Activated CD4-positive, alpha-beta T cell treated with anti-CD3 and anti-CD28 coated beads, Interleukin-2, amount 10 ng/mL, durations not matched to agents 24 days and 14 days (primary cell): ENCODE results near the gene ZNF841. TPM values are rescaled to one million over a fixed set of nuclear protein-coding genes. Genes with fewer than 3 reads are reported as not detected.

Source experiments
- DNase-seq: peaks from one replicate; pipeline ENCODE4 v3.0.0; 2022
- H3K27ac Mint-ChIP-seq: one replicate; pipeline ENCODE4 v1.8.0; 2022; ENCODE audit warnings: mild to moderate bottlenecking, mixed read lengths
- H3K27me3 Mint-ChIP-seq: one replicate; pipeline ENCODE4 v1.8.0; 2022; ENCODE audit warnings: mixed read lengths
- H3K36me3 Mint-ChIP-seq: one replicate; pipeline ENCODE4 v1.8.0; 2022; ENCODE audit warnings: low read depth, mild to moderate bottlenecking, mixed read lengths
- H3K4me1 Mint-ChIP-seq: one replicate; pipeline ENCODE4 v1.8.0; 2021; ENCODE audit warnings: mixed read lengths
- H3K4me3 Mint-ChIP-seq: one replicate; pipeline ENCODE4 v1.8.0; 2022; ENCODE audit warnings: mild to moderate bottlenecking, moderate library complexity, mixed read lengths
- H3K9me3 Mint-ChIP-seq: one replicate; pipeline ENCODE4 v1.8.0; 2021; ENCODE audit warnings: mixed read lengths
- intact Hi-C: fragments of 100-400 bp; cut with micrococcal nuclease; formaldehyde crosslinking; loops from one replicate; pipeline ENCODE4 v1.15.1; 2023
- total RNA-seq: library from RNA; stranded (reverse); gene quantifications from 2 replicates; pipeline ENCODE4 v1.2.3, GENCODE V29; 2022

Gene ZNF841
- total RNA-seq = 12.5 and 12.9 TPM in 2 replicates

- peak within 1 kb of the TSS; percentile 93 for H3K4me3 Mint-ChIP-seq
- intact Hi-C loops = no loop called here
- H3K36me3 Mint-ChIP-seq = peaks cover 55% of the 10 kb centered on the region
- H3K27me3 Mint-ChIP-seq = no peaks in the 10 kb centered on the region
- H3K9me3 Mint-ChIP-seq = peaks cover 34% of the 10 kb centered on the region
- H3K27ac Mint-ChIP-seq = peak within 1 kb of the TSS; percentile 91
- peak; percentile 95 for DNase-seq
- peaks cover 17% of the 10 kb centered on the region for H3K4me1 Mint-ChIP-seq
Measured at GRCh38 chr19:52095172-52096014, at the start of gene ZNF841. Gene ZNF841 (minus strand): TSS chr19:52095765. CDS start chr19:52084801, 10,964 bp downstream.

- H3K36me3 Mint-ChIP-seq = peaks cover 23% of the 10 kb centered on the region
- no peak for DNase-seq
- no peak overlapping the region for H3K4me3 Mint-ChIP-seq
- H3K27me3 Mint-ChIP-seq = no peaks in the 10 kb centered on the region
- no peak overlapping the region for H3K27ac Mint-ChIP-seq
- H3K9me3 Mint-ChIP-seq = peaks cover 20% of the 10 kb centered on the region
- H3K4me1 Mint-ChIP-seq = peaks cover 17% of the 10 kb centered on the region
- intact Hi-C loops = no loop called here
Measured at GRCh38 chr19:52142001-52142595, 46.5 kb upstream of the ZNF841 start.

GRCh38 chr19:52141203-52141602, 45.6 kb upstream of the ZNF841 start:
- intact Hi-C loops = no loop called here
- DNase-seq = no peak
- peaks cover 28% of the 10 kb centered on the region for H3K36me3 Mint-ChIP-seq
- H3K27me3 Mint-ChIP-seq = no peaks in the 10 kb centered on the region
- H3K4me1 Mint-ChIP-seq = peaks cover 17% of the 10 kb centered on the region
- H3K9me3 Mint-ChIP-seq = peaks cover 25% of the 10 kb centered on the region
- peak overlapping the region; percentile 3 for H3K4me3 Mint-ChIP-seq
- H3K27ac Mint-ChIP-seq = no peak overlapping the region

GRCh38 chr19:52140032-52140710, 44.6 kb upstream of the ZNF841 start:
- intact Hi-C loops = loop anchor here (1.0 kb wide), 3 partner anchors 31 to 213 kb away; partner anchors contain the start of genes ZNF613 and ZNF836
- peaks cover 36% of the 10 kb centered on the region for H3K36me3 Mint-ChIP-seq

GRCh38 chr19:52139252-52140031, 43.9 kb upstream of the ZNF841 start, which contains the start of gene ZNF616:
Gene ZNF616 (minus strand): TSS chr19:52139938. CDS start chr19:52130512, 9,426 bp downstream.
- Mint-ChIP-seq H3K36me3 (peaks cover 43% of the 10 kb centered on the region), H3K9me3 (peaks cover 28% of the 10 kb centered on the region), H3K27ac (peak within 1 kb of the TSS; percentile 90)

More at GRCh38 chr19:52140032-52140710, 44.6 kb upstream of the ZNF841 start:
- peak overlapping the region; percentile 98 for H3K4me3 Mint-ChIP-seq
- peaks cover 22% of the 10 kb centered on the region for H3K9me3 Mint-ChIP-seq
- DNase-seq = peak; percentile 56
- no peaks in the 10 kb centered on the region for H3K27me3 Mint-ChIP-seq
- peak overlapping the region; percentile 90 for H3K27ac Mint-ChIP-seq
- peaks cover 17% of the 10 kb centered on the region for H3K4me1 Mint-ChIP-seq

GRCh38 chr19:52138983-52139251, 43.4 kb upstream of the ZNF841 start:
- peaks cover 47% of the 10 kb centered on the region for H3K36me3 Mint-ChIP-seq
- peaks cover 28% of the 10 kb centered on the region for H3K9me3 Mint-ChIP-seq
- H3K27me3 Mint-ChIP-seq = no peaks in the 10 kb centered on the region
- peak overlapping the region; percentile 90 for H3K27ac Mint-ChIP-seq
- intact Hi-C loops = loop anchor here (1.0 to 2.0 kb wide), 4 partner anchors 91 to 388 kb away; partner anchors contain the start of genes ZNF432, ZNF766 and ZNF808
- H3K4me3 Mint-ChIP-seq = peak overlapping the region; percentile 98
- peaks cover 17% of the 10 kb centered on the region for H3K4me1 Mint-ChIP-seq
- DNase-seq = no peak

More at GRCh38 chr19:52139252-52140031, 43.9 kb upstream of the ZNF841 start, which contains the start of gene ZNF616:
- peak; percentile 99 for DNase-seq
- Mint-ChIP-seq H3K4me1 (peaks cover 17% of the 10 kb centered on the region), H3K27me3 (no peaks in the 10 kb centered on the region), H3K4me3 (peak within 1 kb of the TSS; percentile 98)
- intact Hi-C loops = loop anchor here (1.0 to 2.0 kb wide), 7 partner anchors 32 to 387 kb away; partner anchors contain the start of genes ZNF432, ZNF613, ZNF766 and ZNF808

GRCh38 chr19:52138278-52138982, 42.9 kb upstream of the ZNF841 start:
- Mint-ChIP-seq H3K4me1 (peaks cover 17% of the 10 kb centered on the region), H3K27ac (peak overlapping the region; percentile 90), H3K9me3 (peaks cover 28% of the 10 kb centered on the region), H3K4me3 (peak overlapping the region; percentile 98), H3K36me3 (peaks cover 50% of the 10 kb centered on the region), H3K27me3 (no peaks in the 10 kb centered on the region)
- intact Hi-C loops = loop anchor here (2.0 kb wide), 1 partner anchor 388 kb away; the partner anchor contains the start of gene ZNF808
- DNase-seq = peak; percentile 66

- no peak for DNase-seq
- H3K27ac Mint-ChIP-seq = no peak overlapping the region
- peaks cover 47% of the 10 kb centered on the region for H3K9me3 Mint-ChIP-seq
- H3K36me3 Mint-ChIP-seq = peaks cover 85% of the 10 kb centered on the region
- no peak overlapping the region for H3K4me3 Mint-ChIP-seq
- no peaks in the 10 kb centered on the region for H3K27me3 Mint-ChIP-seq
- intact Hi-C loops = no loop called here
- no peaks in the 10 kb centered on the region for H3K4me1 Mint-ChIP-seq
Measured at GRCh38 chr19:52120286-52120685, 24.7 kb upstream of the ZNF841 start.

GRCh38 chr19:52115526-52116053, 20.0 kb upstream of the ZNF841 start:
- no peak overlapping the region for H3K27ac Mint-ChIP-seq
- H3K4me1 Mint-ChIP-seq = no peaks in the 10 kb centered on the region
- no peak overlapping the region for H3K4me3 Mint-ChIP-seq
- peaks cover 51% of the 10 kb centered on the region for H3K9me3 Mint-ChIP-seq
- DNase-seq = no peak
- H3K36me3 Mint-ChIP-seq = peaks cover 53% of the 10 kb centered on the region
- intact Hi-C loops = no loop called here
- H3K27me3 Mint-ChIP-seq = no peaks in the 10 kb centered on the region

GRCh38 chr19:52114691-52115090, 19.1 kb upstream of the ZNF841 start:
- Mint-ChIP-seq H3K4me3 (no peak overlapping the region), H3K9me3 (peaks cover 48% of the 10 kb centered on the region), H3K4me1 (no peaks in the 10 kb centered on the region), H3K36me3 (peaks cover 44% of the 10 kb centered on the region), H3K27me3 (no peaks in the 10 kb centered on the region), H3K27ac (no peak overlapping the region)
- no peak for DNase-seq
- intact Hi-C loops = no loop called here

- DNase-seq = no peak
- intact Hi-C loops = no loop called here
- no peaks in the 10 kb centered on the region for H3K27me3 Mint-ChIP-seq
- H3K27ac Mint-ChIP-seq = no peak overlapping the region
- no peaks in the 10 kb centered on the region for H3K4me1 Mint-ChIP-seq
- H3K4me3 Mint-ChIP-seq = no peak overlapping the region
- H3K36me3 Mint-ChIP-seq = peaks cover 27% of the 10 kb centered on the region
- peaks cover 42% of the 10 kb centered on the region for H3K9me3 Mint-ChIP-seq
Measured at GRCh38 chr19:52112624-52113023, 17.1 kb upstream of the ZNF841 start.

GRCh38 chr19:52110780-52111179, 15.2 kb upstream of the ZNF841 start:
- intact Hi-C loops = no loop called here
- H3K4me1 Mint-ChIP-seq = no peaks in the 10 kb centered on the region
- no peak overlapping the region for H3K27ac Mint-ChIP-seq
- no peak overlapping the region for H3K4me3 Mint-ChIP-seq
- DNase-seq = no peak
- H3K9me3 Mint-ChIP-seq = peaks cover 35% of the 10 kb centered on the region
- H3K36me3 Mint-ChIP-seq = peaks cover 14% of the 10 kb centered on the region
- H3K27me3 Mint-ChIP-seq = no peaks in the 10 kb centered on the region
